Stimulated activated CD4-positive, alpha-beta T cell treated with anti-CD3 and anti-CD28 coated beads, Interleukin-12 subunit alpha, Interleukin-12 subunit beta, amount 100 ng/mL, for 4 hours (primary cell): ENCODE data around the gene PRKCZ.
A peak's percentile ranks its signal among the peaks of the same experiment; 100 is the strongest.

ENCODE experiments used
- DNase-seq: peaks from one replicate; pipeline ENCODE4 v3.0.0-alpha.2; 2020

Gene PRKCZ

GRCh38 chr1:2199042-2199810 is 149.0 kb downstream of the PRKCZ start:
- peak; percentile 77 for DNase-seq

GRCh38 chr1:2200308-2200943 is 150.2 kb downstream of the PRKCZ start:
- DNase-seq = no peak

GRCh38 chr1:2201062-2201461 is 150.9 kb downstream of the PRKCZ start:
- DNase-seq = no peak

GRCh38 chr1:2202008-2202575 is 151.9 kb downstream of the PRKCZ start:
- no peak for DNase-seq

GRCh38 chr1:2202843-2203601 is 152.8 kb downstream of the PRKCZ start:
- no peak for DNase-seq

- DNase-seq = no peak
Observed at GRCh38 chr1:2203671-2204414, 153.6 kb downstream of the PRKCZ start.

- DNase-seq = no peak
Observed at GRCh38 chr1:2204415-2205190, 154.4 kb downstream of the PRKCZ start.

GRCh38 chr1:2205191-2205952 is 155.2 kb downstream of the PRKCZ start:
- DNase-seq = peak; percentile 94

- DNase-seq = no peak
Observed at GRCh38 chr1:2206813-2207487, 156.7 kb downstream of the PRKCZ start.

GRCh38 chr1:2208309-2209239 is 158.4 kb downstream of the PRKCZ start:
- no peak for DNase-seq

- no peak for DNase-seq
Observed at GRCh38 chr1:2209400-2210083, 159.3 kb downstream of the PRKCZ start.

GRCh38 chr1:2210084-2210653 is 160.0 kb downstream of the PRKCZ start:
- no peak for DNase-seq

GRCh38 chr1:2210786-2211185 is 160.6 kb downstream of the PRKCZ start:
- DNase-seq = no peak

- no peak for DNase-seq
Observed at GRCh38 chr1:2212274-2212531, 162.0 kb downstream of the PRKCZ start.

- no peak for DNase-seq
Observed at GRCh38 chr1:2212532-2213491, 162.6 kb downstream of the PRKCZ start.

- no peak for DNase-seq
Observed at GRCh38 chr1:2213576-2214505, 163.6 kb downstream of the PRKCZ start.
